HepG2 (cell line): Measurements from ENCODE around the gene NLE1. TPM values are rescaled to one million over a fixed set of nuclear protein-coding genes. Genes with fewer than 3 reads are reported as not detected.
A peak's percentile ranks its signal among the peaks of the same experiment; 100 is the strongest.

Experiments used
- CHCHD3 ChIP-seq: sonication (generic); formaldehyde crosslinking; IDR thresholded peaks from 2 replicates; pipeline ENCODE4 v1.8.0; 2022; ENCODE audit warnings: mild to moderate bottlenecking, missing genetic modification reagents, moderate library complexity
- FOSL2 ChIP-seq: sonication (generic); formaldehyde crosslinking; IDR thresholded peaks from 2 replicates; pipeline ENCODE4 v1.4.0; 2020; ENCODE audit warnings: missing genetic modification reagents
- KDM2A ChIP-seq: sonication (generic); formaldehyde crosslinking; IDR thresholded peaks from 2 replicates; pipeline ENCODE4 v1.4.0; 2020; ENCODE audit warnings: low read depth, missing genetic modification reagents, borderline replicate concordance
- KLF15 ChIP-seq: sonication (generic); formaldehyde crosslinking; IDR thresholded peaks from 2 replicates; pipeline ENCODE4 v1.8.1; 2023; ENCODE audit warnings: borderline replicate concordance, mild to moderate bottlenecking, inconsistent platforms, missing genetic modification reagents, mixed read lengths
- MBD4 ChIP-seq: IDR thresholded peaks from 2 replicates; pipeline ENCODE4 v1.6.1; 2012; ENCODE audit warnings: low read length, inconsistent platforms, borderline replicate concordance
- MED13 ChIP-seq: sonication (generic); formaldehyde crosslinking; IDR thresholded peaks from 2 replicates; pipeline ENCODE4 v1.5.0; 2020; ENCODE audit warnings: missing genetic modification reagents
- MIER2 ChIP-seq: IDR thresholded peaks from 2 replicates; pipeline ENCODE4 v1.6.1; 2016; ENCODE audit warnings: missing biosample characterization, missing genetic modification reagents
- MXD1 ChIP-seq: sonication (generic); formaldehyde crosslinking; IDR thresholded peaks from 2 replicates; pipeline ENCODE4 v1.4.0; 2020; ENCODE audit warnings: mild to moderate bottlenecking, missing genetic modification reagents
- MXI1 ChIP-seq: IDR thresholded peaks from 3 replicates; pipeline ENCODE4 v1.6.1; 2012; ENCODE audit warnings: low read depth, low read length, inconsistent platforms, borderline replicate concordance
- NPAS2 ChIP-seq: sonication (generic); formaldehyde crosslinking; IDR thresholded peaks from 2 replicates; pipeline ENCODE4 v1.8.0; 2022; ENCODE audit warnings: mild to moderate bottlenecking, missing genetic modification reagents, borderline replicate concordance
- NR3C1 ChIP-seq: sonication (generic); formaldehyde crosslinking; IDR thresholded peaks from 2 replicates; pipeline ENCODE4 v1.4.0; 2020; ENCODE audit warnings: missing genetic modification reagents
- PHF8 ChIP-seq: sonication (generic); formaldehyde crosslinking; IDR thresholded peaks from 2 replicates; pipeline ENCODE4 v1.5.0; 2020; ENCODE audit warnings: missing genetic modification reagents
- PITX1 ChIP-seq: sonication (generic); formaldehyde crosslinking; IDR thresholded peaks from 2 replicates; pipeline ENCODE4 v1.5.1; 2020; ENCODE audit warnings: mild to moderate bottlenecking, missing genetic modification reagents
- POGK ChIP-seq: sonication (generic); formaldehyde crosslinking; conservative IDR thresholded peaks from 2 replicates; pipeline ENCODE4 v1.8.0; 2022; ENCODE audit warnings: mild to moderate bottlenecking, moderate library complexity, missing genetic modification reagents
- RFX5 ChIP-seq: IDR thresholded peaks from 2 replicates; pipeline ENCODE4 v1.6.1; 2011; ENCODE audit warnings: low read depth, low read length, improper control_type of control experiment
- SMAD3 ChIP-seq: sonication (generic); formaldehyde crosslinking; IDR thresholded peaks from 2 replicates; pipeline ENCODE4 v1.4.0; 2020; ENCODE audit warnings: missing genetic modification reagents
- SOX13 ChIP-seq, 3 experiments: fragments of 450-650 bp in 1 of 3; sonication (generic) in 1 of 3; formaldehyde crosslinking in 1 of 3; IDR thresholded peaks in 2 of 3; conservative IDR thresholded peaks in 1 of 3; 2 replicates each; pipeline versions ENCODE4 v1.5.0 to v1.6.1; 2016 to 2020; ENCODE audit warnings: antibody characterized with exemption in 1 of 3, mild to moderate bottlenecking in 1 of 3, missing compliant biosample characterization in 1 of 3, missing genetic modification reagents in 1 of 3, moderate library complexity in 1 of 3
- TCF7L2 ChIP-seq: IDR thresholded peaks from 2 replicates; pipeline ENCODE4 v1.6.1; 2011; ENCODE audit warnings: mild to moderate bottlenecking, low read depth, low read length, moderate library complexity
- XBP1 ChIP-seq: sonication (generic); formaldehyde crosslinking; IDR thresholded peaks from 2 replicates; pipeline ENCODE4 v1.5.0; 2020; ENCODE audit warnings: missing genetic modification reagents
- ZBTB42 ChIP-seq: sonication (generic); formaldehyde crosslinking; IDR thresholded peaks from 2 replicates; pipeline ENCODE4 v1.5.0; 2020; ENCODE audit warnings: mild to moderate bottlenecking, missing genetic modification reagents
- ZBTB7A ChIP-seq: sonication (generic); formaldehyde crosslinking; IDR thresholded peaks from 2 replicates; pipeline ENCODE4 v1.8.0; 2022; ENCODE audit warnings: mild to moderate bottlenecking, missing genetic modification reagents
- ZC3H13 ChIP-seq: sonication (generic); formaldehyde crosslinking; IDR thresholded peaks from 2 replicates; pipeline ENCODE4 v1.8.1; 2023; ENCODE audit warnings: mild to moderate bottlenecking, missing genetic modification reagents, moderate library complexity
- ZFP1 ChIP-seq: IDR thresholded peaks from 2 replicates; pipeline ENCODE4 v1.6.1; 2016
- ZFP82 ChIP-seq: sonication (generic); formaldehyde crosslinking; IDR thresholded peaks from 2 replicates; pipeline ENCODE4 v1.5.1; 2020; ENCODE audit warnings: mild to moderate bottlenecking, missing genetic modification reagents, borderline replicate concordance
- ZNF251 ChIP-seq: sonication (generic); formaldehyde crosslinking; IDR thresholded peaks from 2 replicates; pipeline ENCODE4 v1.9.0; 2021; ENCODE audit warnings: mild to moderate bottlenecking, missing genetic modification reagents
- ZNF253 ChIP-seq: sonication (generic); formaldehyde crosslinking; IDR thresholded peaks from 2 replicates; pipeline ENCODE4 v1.8.0; 2022; ENCODE audit warnings: mild to moderate bottlenecking, missing genetic modification reagents, borderline replicate concordance
- ZNF34 ChIP-seq: sonication (generic); formaldehyde crosslinking; IDR thresholded peaks from 2 replicates; pipeline ENCODE4 v1.4.0; 2020; ENCODE audit warnings: mild to moderate bottlenecking, missing genetic modification reagents, borderline replicate concordance
- ZNF773 ChIP-seq: sonication (generic); formaldehyde crosslinking; IDR thresholded peaks from 2 replicates; pipeline ENCODE4 v1.4.0; 2020; ENCODE audit warnings: missing genetic modification reagents, borderline replicate concordance
- polyA plus RNA-seq, 8 experiments: library from polyadenylated mRNA; depleted of rRNA in 3 of 8; stranded (reverse) in 7 of 8; unstranded in 1 of 8; fragments of >200 nt; fragmentation: Illumina TruSeq in 4 of 8; extraction: Trizol in 4 of 8; gene quantifications; 2 replicates each; pipeline versions ENCODE4 v1.2.1 to v1.2.3, GENCODE V29; 2011 to 2016; ENCODE audit warnings: low read depth in 4 of 8, missing spikeins in 1 of 8, mixed read lengths in 1 of 8; ENCODE audit not compliant: insufficient read depth in 1 of 8
- total RNA-seq, 5 experiments: library from RNA; depleted of rRNA; stranded (reverse); fragments of >200 nt; fragmentation: Illumina TruSeq; extraction: Trizol; gene quantifications; 2 replicates each; pipeline ENCODE4 v1.2.3, GENCODE V29; 2016; ENCODE audit warnings: low read depth in 1 of 5
- TF ChIP-seq, protein P1 (sequence below): sonication (generic); formaldehyde crosslinking; IDR thresholded peaks from 2 replicates; pipeline ENCODE4 v1.8.0; 2023; ENCODE audit warnings: mild to moderate bottlenecking, missing genetic modification reagents

NLE1 gene
- total and polyA plus RNA-seq, 2 of the 13 experiments (the other 11 are each of a cell fraction or from before 2014, with no cell fraction given), result 20.3 to 34.5 TPM

- TF ChIP-seq CHCHD3 (CRISPR knock-in tag), result no peak
- no peak for TF ChIP-seq ZNF253 (CRISPR knock-in tag)
- TF ChIP-seq NR3C1 (CRISPR knock-in tag), result no peak
- TF ChIP-seq KDM2A (CRISPR knock-in tag), result peak; percentile 66
- TF ChIP-seq PHF8, result peak; percentile 36; the same call in 1 of the 2 replicates
- TF ChIP-seq, protein P1, sequence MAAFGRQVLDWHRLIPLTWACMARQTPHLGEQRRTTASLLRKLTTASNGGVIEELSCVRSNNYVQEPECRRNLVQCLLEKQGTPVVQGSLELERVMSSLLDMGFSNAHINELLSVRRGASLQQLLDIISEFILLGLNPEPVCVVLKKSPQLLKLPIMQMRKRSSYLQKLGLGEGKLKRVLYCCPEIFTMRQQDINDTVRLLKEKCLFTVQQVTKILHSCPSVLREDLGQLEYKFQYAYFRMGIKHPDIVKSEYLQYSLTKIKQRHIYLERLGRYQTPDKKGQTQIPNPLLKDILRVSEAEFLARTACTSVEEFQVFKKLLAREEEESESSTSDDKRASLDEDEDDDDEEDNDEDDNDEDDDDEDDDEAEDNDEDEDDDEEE (CRISPR knock-in tag), result no peak
- TF ChIP-seq MXI1, result peak; percentile 2; the same call in 1 of the 3 replicates
- TF ChIP-seq MIER2 (CRISPR knock-in tag), result no peak
- TF ChIP-seq MXD1 (CRISPR knock-in tag), result no peak
- no peak for TF ChIP-seq KLF15 (CRISPR knock-in tag)
- no peak for TF ChIP-seq POGK (CRISPR knock-in tag)
- TF ChIP-seq TCF7L2, result no peak
- TF ChIP-seq SMAD3, result no peak
- TF ChIP-seq FOSL2 (CRISPR knock-in tag), result no peak
- no peak for TF ChIP-seq MED13 (CRISPR knock-in tag)
- no peak; the same call in 1 of the 2 replicates for TF ChIP-seq PITX1
- TF ChIP-seq ZFP82 (CRISPR knock-in tag), result no peak
- TF ChIP-seq ZBTB7A (CRISPR knock-in tag), result 0 out of 2 replicates have a peak, but pooled peaks have one; percentile 35
- TF ChIP-seq NPAS2 (CRISPR knock-in tag), result no peak
- TF ChIP-seq ZC3H13 (CRISPR knock-in tag), result no peak
- no peak for TF ChIP-seq ZNF773 (CRISPR knock-in tag)
- no peak for TF ChIP-seq ZFP1 (CRISPR knock-in tag)
- TF ChIP-seq ZNF34 (CRISPR knock-in tag), result no peak
- TF ChIP-seq MBD4, result no peak
- no peak for TF ChIP-seq SOX13 (IDR thresholded peaks at IDR 0.05)
- TF ChIP-seq SOX13 (CRISPR knock-in tag; conservative IDR thresholded peaks at IDR 0.05 in 1 of 2, IDR thresholded peaks at IDR 0.05 in 1 of 2), result no peak
- no peak for TF ChIP-seq ZNF251 (CRISPR knock-in tag)
- no peak for TF ChIP-seq XBP1 (CRISPR knock-in tag)
- TF ChIP-seq RFX5, result 0 out of 2 replicates have a peak, but pooled peaks have one; percentile 47
- 0 out of 2 replicates have a peak, but pooled peaks have one; percentile 37 for TF ChIP-seq ZBTB42
These were observed 53.7 kb downstream of the NLE1 start (continued) for GRCh38 chr17:35088356-35088880.
